K562 (cell line): ENCODE measurements around the gene EXOSC1.

ENCODE experiments used
- CEBPB ChIP-seq: fragments of 450-650 bp; IDR thresholded peaks from 2 replicates; pipeline ENCODE4 v1.6.1; 2016; ENCODE audit warnings: missing genetic modification characterization, missing compliant biosample characterization
- CTCF ChIP-seq, 3 experiments: IDR thresholded peaks in 2 of 3; conservative IDR thresholded peaks in 1 of 3; 2 replicates each; pipeline ENCODE4 v1.5.1; 2011 to 2012; ENCODE audit warnings: low read length in 3 of 3, mild to moderate bottlenecking in 3 of 3, control low read depth in 2 of 3, improper control_type of control experiment in 1 of 3, inconsistent platforms in 1 of 3, low read depth in 1 of 3, mixed read lengths in 1 of 3, moderate library complexity in 1 of 3; ENCODE audit not compliant: insufficient read depth in 2 of 3
- FOXK2 ChIP-seq, 2 experiments: fragments of 450-650 bp; IDR thresholded peaks in 1 of 2; conservative IDR thresholded peaks in 1 of 2; 2 replicates each; pipeline ENCODE4 v1.6.1; 2016; ENCODE audit warnings: low read depth in 2 of 2, mild to moderate bottlenecking in 1 of 2
- MTF1 ChIP-seq: fragments of 250-450 bp; sonication (Bioruptor Pico); IDR thresholded peaks from 2 replicates; pipeline ENCODE4 v1.9.0; 2021; ENCODE audit warnings: moderate library complexity, mild to moderate bottlenecking, inconsistent platforms, borderline replicate concordance
- NFIC ChIP-seq: fragments of 450-650 bp; IDR thresholded peaks from 2 replicates; pipeline ENCODE4 v1.6.1; 2017; ENCODE audit warnings: mild to moderate bottlenecking, inconsistent platforms
- PCBP2 ChIP-seq: fragments of 200-400 bp; formaldehyde crosslinking; IDR thresholded peaks from 2 replicates; pipeline ENCODE4 v1.6.1; 2018; ENCODE audit warnings: low read length, low read depth, mild to moderate bottlenecking, moderate library complexity; ENCODE audit not compliant: poor library complexity, severe bottlenecking
- SMARCC2 ChIP-seq: fragments of 450-650 bp; IDR thresholded peaks from 2 replicates; pipeline ENCODE4 v1.6.1; 2017; ENCODE audit warnings: antibody characterized with exemption, moderate library complexity, mild to moderate bottlenecking, low read depth
- USF2 ChIP-seq: sonication (generic); formaldehyde crosslinking; IDR thresholded peaks from 2 replicates; pipeline ENCODE4 v1.5.0; 2020; ENCODE audit warnings: missing genetic modification reagents
- ZNF639 ChIP-seq, 2 experiments: fragments of 200-800 bp in 1 of 2; sonication (Bioruptor generic) in 1 of 2; sonication (generic) in 1 of 2; formaldehyde crosslinking in 1 of 2; IDR thresholded peaks in 1 of 2; conservative IDR thresholded peaks in 1 of 2; 2 replicates each; pipeline versions ENCODE4 v1.5.0 to v1.6.1; 2016 to 2020; ENCODE audit warnings: missing compliant biosample characterization in 1 of 2, missing genetic modification characterization in 1 of 2, missing genetic modification reagents in 1 of 2
- TF ChIP-seq, protein P1 (sequence below), 3 experiments: fragments of 200-800 bp in 1 of 3; fragments of 250-450 bp in 1 of 3; fragments of 450-650 bp in 1 of 3; sonication (Bioruptor Pico) in 1 of 3; sonication (Bioruptor generic) in 1 of 3; formaldehyde crosslinking in 1 of 3; IDR thresholded peaks; 2 replicates each; pipeline versions ENCODE4 v1.6.1 to v1.8.0; 2016 to 2022; ENCODE audit warnings: mild to moderate bottlenecking in 2 of 3, missing genetic modification characterization in 2 of 3, missing compliant biosample characterization in 1 of 3, moderate library complexity in 1 of 3
- TF ChIP-seq, protein P2 (sequence below): fragments of 250-450 bp; sonication (Bioruptor Pico); IDR thresholded peaks from 2 replicates; pipeline ENCODE4 v1.5.0; 2021

DNA sequence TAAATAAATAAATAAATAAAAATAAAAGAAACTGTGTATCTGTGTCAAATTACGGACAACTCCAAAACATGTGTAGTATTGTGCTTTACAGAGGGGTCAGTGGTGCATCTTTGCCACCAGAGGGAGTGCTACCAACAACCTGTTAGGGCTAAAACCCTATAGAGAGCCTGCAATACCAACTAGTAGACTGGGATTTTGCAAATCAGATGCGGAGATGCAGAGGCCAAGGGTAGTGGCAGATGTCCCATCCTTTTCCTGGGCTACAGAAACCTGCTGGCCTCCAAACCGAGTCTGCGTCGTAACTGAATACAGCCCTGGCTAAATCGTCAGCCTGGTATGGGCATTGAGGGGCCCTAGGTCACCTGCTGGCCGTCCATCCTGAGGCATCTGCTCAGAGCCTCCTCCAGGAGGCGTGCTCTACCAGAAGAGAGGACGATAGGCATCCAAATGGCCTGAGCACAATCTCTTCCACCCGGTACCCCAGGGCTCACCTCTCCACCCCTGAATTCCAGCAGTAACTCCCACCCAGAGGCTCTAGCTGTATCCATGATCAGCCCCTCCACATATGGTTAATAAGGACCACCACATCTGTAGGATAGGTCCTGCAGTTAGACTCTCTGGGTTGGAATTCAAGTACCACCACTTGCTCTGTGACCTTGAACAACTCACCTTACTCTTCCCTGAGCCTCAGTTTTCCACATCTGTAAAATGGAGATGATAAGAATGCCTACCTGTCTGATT lies 38.4 kb downstream of the EXOSC1 start:
- TF ChIP-seq SMARCC2 = no peak
- no peak for TF ChIP-seq CEBPB
- TF ChIP-seq FOXK2 (conservative IDR thresholded peaks at IDR 0.05 in 1 of 2, IDR thresholded peaks at IDR 0.05 in 1 of 2; ENCODE audit: low read depth in 2 of 2) = no peak
- TF ChIP-seq PCBP2 = no peak
- TF ChIP-seq ZNF639 (CRISPR knock-in tag; conservative IDR thresholded peaks at IDR 0.05 in 1 of 2, IDR thresholded peaks at IDR 0.05 in 1 of 2) = no peak
- TF ChIP-seq MTF1 = no peak
- TF ChIP-seq NFIC = no peak
- no peak for TF ChIP-seq USF2 (CRISPR knock-in tag)
- peak; percentile 72 to 91 (median 90) for TF ChIP-seq CTCF (IDR thresholded peaks at IDR 0.05 in 2 of 3, conservative IDR thresholded peaks at IDR 0.05 in 1 of 3; ENCODE audit: insufficient read depth in 2 of 3, low read depth in 1 of 3, low read length in 3 of 3)
- TF ChIP-seq, protein P1, sequence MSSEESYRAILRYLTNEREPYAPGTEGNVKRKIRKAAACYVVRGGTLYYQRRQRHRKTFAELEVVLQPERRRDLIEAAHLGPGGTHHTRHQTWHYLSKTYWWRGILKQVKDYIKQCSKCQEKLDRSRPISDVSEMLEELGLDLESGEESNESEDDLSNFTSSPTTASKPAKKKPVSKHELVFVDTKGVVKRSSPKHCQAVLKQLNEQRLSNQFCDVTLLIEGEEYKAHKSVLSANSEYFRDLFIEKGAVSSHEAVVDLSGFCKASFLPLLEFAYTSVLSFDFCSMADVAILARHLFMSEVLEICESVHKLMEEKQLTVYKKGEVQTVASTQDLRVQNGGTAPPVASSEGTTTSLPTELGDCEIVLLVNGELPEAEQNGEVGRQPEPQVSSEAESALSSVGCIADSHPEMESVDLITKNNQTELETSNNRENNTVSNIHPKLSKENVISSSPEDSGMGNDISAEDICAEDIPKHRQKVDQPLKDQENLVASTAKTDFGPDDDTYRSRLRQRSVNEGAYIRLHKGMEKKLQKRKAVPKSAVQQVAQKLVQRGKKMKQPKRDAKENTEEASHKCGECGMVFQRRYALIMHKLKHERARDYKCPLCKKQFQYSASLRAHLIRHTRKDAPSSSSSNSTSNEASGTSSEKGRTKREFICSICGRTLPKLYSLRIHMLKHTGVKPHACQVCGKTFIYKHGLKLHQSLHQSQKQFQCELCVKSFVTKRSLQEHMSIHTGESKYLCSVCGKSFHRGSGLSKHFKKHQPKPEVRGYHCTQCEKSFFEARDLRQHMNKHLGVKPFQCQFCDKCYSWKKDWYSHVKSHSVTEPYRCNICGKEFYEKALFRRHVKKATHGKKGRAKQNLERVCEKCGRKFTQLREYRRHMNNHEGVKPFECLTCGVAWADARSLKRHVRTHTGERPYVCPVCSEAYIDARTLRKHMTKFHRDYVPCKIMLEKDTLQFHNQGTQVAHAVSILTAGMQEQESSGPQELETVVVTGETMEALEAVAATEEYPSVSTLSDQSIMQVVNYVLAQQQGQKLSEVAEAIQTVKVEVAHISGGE (CRISPR knock-in tag; IDR thresholded peaks at IDR 0.05) = no peak
- TF ChIP-seq, protein P2, sequence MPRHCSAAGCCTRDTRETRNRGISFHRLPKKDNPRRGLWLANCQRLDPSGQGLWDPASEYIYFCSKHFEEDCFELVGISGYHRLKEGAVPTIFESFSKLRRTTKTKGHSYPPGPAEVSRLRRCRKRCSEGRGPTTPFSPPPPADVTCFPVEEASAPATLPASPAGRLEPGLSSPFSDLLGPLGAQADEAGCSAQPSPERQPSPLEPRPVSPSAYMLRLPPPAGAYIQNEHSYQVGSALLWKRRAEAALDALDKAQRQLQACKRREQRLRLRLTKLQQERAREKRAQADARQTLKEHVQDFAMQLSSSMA (CRISPR knock-in tag) = no peak
